Dedifferentiated amniotic fluid mesenchymal stem cell (primary cell): Measurements from ENCODE around the gene HPDL.
A peak's percentile ranks its signal among the peaks of the same experiment; 100 is the strongest.

Source experiments
- DNase-seq: peaks from one replicate; pipeline ENCODE4 v3.0.0-alpha.2; 2016; ENCODE audit errors: extremely low spot score

Gene HPDL

GRCh38 chr1:45322486-45323040 lies 4.1 kb upstream of the HPDL start:
- no peak for DNase-seq

GRCh38 chr1:45325851-45326506 lies 716 bp upstream of the HPDL start:
- no peak for DNase-seq

- no peak for DNase-seq
Observed at GRCh38 chr1:45327644-45328515, 1.2 kb downstream of the HPDL start.

- DNase-seq, result no peak
Observed at GRCh38 chr1:45328680-45329079, 2.0 kb downstream of the HPDL start.

- no peak for DNase-seq
Observed at GRCh38 chr1:45329445-45329844, 2.8 kb downstream of the HPDL start.

GRCh38 chr1:45331436-45332345 lies 5.0 kb downstream of the HPDL start:
- no peak for DNase-seq

- DNase-seq, result no peak
Observed at GRCh38 chr1:45332346-45332720, 5.6 kb downstream of the HPDL start.

- DNase-seq, result no peak
Observed at GRCh38 chr1:45334308-45335245, 7.9 kb downstream of the HPDL start.

GRCh38 chr1:45335855-45336324 lies 9.2 kb downstream of the HPDL start:
- DNase-seq, result no peak

GRCh38 chr1:45337630-45338325 lies 11.1 kb downstream of the HPDL start:
- DNase-seq, result no peak

- peak; percentile 81 for DNase-seq
Observed at GRCh38 chr1:45339789-45340558, 13.3 kb downstream of the HPDL start, which contains the start of the genes MUTYH and TOE1. Gene MUTYH (minus strand): TSS chr1:45340440. CDS start chr1:45334505, 5,935 bp downstream. Gene TOE1 (plus strand): TSS chr1:45340170. CDS start chr1:45340253, 83 bp downstream.

- no peak for DNase-seq
Observed at GRCh38 chr1:45340816-45341466, 14.2 kb downstream of the HPDL start.

- DNase-seq, result no peak
Observed at GRCh38 chr1:45344499-45344898, 17.8 kb downstream of the HPDL start.

GRCh38 chr1:45345014-45345413 lies 18.3 kb downstream of the HPDL start:
- DNase-seq, result no peak

GRCh38 chr1:45346473-45346872 lies 19.8 kb downstream of the HPDL start:
- DNase-seq, result no peak

GRCh38 chr1:45348020-45348419 lies 21.3 kb downstream of the HPDL start:
- no peak for DNase-seq

GRCh38 chr1:45348609-45348965 lies 21.9 kb downstream of the HPDL start:
- DNase-seq, result no peak

GRCh38 chr1:45348966-45349677 lies 22.4 kb downstream of the HPDL start:
- no peak for DNase-seq
